Fibroblast of lung (primary cell): ENCODE results near the gene DUSP9.

Source experiments
- EZH2 ChIP-seq: IDR thresholded peaks from 2 replicates; pipeline ENCODE4 v1.5.1; 2012; ENCODE audit warnings: low read length, control low read depth, mild to moderate bottlenecking; ENCODE audit errors: missing control alignments
- TF ChIP-seq, protein P1 (sequence below), 2 donors: IDR thresholded peaks in 1 of 2; conservative IDR thresholded peaks in 1 of 2; 1 replicate in 1 of 2; 2 replicates in 1 of 2; pipeline ENCODE4 v1.5.1; 2011 to 2012; ENCODE audit warnings: low read length in 2 of 2, control low read depth in 1 of 2, inconsistent platforms in 1 of 2, low read depth in 1 of 2, mild to moderate bottlenecking in 1 of 2

DNA sequence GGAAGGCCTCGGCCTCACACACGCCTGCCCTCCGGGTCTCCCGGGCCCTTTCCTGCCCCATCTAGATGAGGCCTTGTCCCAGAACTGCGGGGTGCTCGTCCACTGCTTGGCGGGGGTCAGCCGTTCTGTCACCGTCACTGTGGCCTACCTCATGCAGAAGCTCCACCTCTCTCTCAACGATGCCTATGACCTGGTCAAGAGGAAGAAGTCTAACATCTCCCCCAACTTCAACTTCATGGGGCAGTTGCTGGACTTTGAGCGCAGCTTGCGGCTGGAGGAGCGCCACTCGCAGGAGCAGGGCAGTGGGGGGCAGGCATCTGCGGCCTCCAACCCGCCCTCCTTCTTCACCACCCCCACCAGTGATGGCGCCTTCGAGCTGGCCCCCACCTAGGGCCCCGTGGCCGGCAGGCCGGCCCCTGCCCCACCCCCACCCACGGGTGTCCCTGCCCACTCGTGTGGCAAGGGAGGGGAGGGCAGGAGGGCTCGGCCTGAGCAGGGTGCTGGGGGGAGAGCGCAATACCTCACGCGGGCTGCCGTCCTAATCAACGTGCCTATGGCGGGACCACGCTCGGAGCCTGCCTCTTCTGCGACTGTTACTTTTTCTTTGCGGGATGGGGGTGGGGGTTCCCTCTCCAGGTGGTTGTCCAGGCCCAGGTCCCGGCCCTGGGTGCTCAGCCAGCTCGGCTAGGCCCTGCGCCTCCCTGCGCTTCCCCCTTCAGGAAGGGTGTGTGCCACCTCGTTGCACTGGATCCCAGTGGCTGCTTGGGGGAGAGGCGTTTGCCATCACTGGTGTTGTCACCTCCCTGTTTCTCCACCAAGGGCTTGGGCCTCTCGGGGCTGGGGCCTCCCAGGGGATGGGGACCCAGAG is 3.1 kb downstream of the DUSP9 start:
- TF ChIP-seq, protein P1, sequence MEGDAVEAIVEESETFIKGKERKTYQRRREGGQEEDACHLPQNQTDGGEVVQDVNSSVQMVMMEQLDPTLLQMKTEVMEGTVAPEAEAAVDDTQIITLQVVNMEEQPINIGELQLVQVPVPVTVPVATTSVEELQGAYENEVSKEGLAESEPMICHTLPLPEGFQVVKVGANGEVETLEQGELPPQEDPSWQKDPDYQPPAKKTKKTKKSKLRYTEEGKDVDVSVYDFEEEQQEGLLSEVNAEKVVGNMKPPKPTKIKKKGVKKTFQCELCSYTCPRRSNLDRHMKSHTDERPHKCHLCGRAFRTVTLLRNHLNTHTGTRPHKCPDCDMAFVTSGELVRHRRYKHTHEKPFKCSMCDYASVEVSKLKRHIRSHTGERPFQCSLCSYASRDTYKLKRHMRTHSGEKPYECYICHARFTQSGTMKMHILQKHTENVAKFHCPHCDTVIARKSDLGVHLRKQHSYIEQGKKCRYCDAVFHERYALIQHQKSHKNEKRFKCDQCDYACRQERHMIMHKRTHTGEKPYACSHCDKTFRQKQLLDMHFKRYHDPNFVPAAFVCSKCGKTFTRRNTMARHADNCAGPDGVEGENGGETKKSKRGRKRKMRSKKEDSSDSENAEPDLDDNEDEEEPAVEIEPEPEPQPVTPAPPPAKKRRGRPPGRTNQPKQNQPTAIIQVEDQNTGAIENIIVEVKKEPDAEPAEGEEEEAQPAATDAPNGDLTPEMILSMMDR (conservative IDR thresholded peaks at IDR 0.05 in 1 of 2, IDR thresholded peaks at IDR 0.05 in 1 of 2; ENCODE audit: low read depth in 1 of 2, low read length in 2 of 2) = no peak
- TF ChIP-seq EZH2 = no peak
